Measurements from ENCODE around the gene LRRC3. TPM values are rescaled to one million over a fixed set of nuclear protein-coding genes. Genes with fewer than 3 reads are reported as not detected.
"Not testable (repeated sequence)": the region's sequence is repeated elsewhere in the genome, so short reads cannot be mapped to it uniquely, and the experiment has no call there.

Gene LRRC3, protein sequence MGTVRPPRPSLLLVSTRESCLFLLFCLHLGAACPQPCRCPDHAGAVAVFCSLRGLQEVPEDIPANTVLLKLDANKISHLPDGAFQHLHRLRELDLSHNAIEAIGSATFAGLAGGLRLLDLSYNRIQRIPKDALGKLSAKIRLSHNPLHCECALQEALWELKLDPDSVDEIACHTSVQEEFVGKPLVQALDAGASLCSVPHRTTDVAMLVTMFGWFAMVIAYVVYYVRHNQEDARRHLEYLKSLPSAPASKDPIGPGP
- total RNA-seq (2014; rRNA removed): not detected in 2 replicates
- not detected for polyA plus RNA-seq (2012)

- DNase-seq (ENCODE audit: low read depth): no peak
These were observed at the start of gene LRRC3 for GRCh38 chr21:44454747-44455523. Gene LRRC3 (plus strand): TSS chr21:44455510. CDS start chr21:44456645, 1,135 bp downstream.

GRCh38 chr21:44405948-44406872 is 49.1 kb upstream of the LRRC3 start:
- no peak for DNase-seq (ENCODE audit: low read depth)

DNA sequence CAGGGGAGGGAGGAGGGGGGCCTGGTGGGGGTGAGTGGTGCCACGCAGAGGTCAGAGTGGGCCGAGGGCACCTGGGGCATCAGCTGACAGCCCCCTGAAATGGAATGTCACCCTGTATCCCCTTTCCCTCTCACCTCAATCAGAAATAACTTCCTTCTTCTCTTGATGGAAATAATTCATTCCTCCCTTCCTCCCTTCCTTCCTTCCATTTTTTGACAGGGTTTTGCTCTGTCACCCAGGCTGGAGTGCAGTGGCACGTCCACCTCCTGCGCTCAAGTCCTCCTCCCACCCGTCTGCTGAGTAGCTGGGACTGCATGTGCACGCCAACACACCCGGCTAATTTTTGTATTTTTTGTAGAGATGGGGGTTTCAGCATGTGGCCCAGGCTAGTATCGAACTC is 48.4 kb upstream of the LRRC3 start:
- no peak for DNase-seq (ENCODE audit: low read depth)

- no peak for DNase-seq (ENCODE audit: low read depth)
These were observed 47.8 kb upstream of the LRRC3 start for GRCh38 chr21:44407493-44407892.

GRCh38 chr21:44408226-44408625 is 47.1 kb upstream of the LRRC3 start:
- no peak for DNase-seq (ENCODE audit: low read depth)

DNA sequence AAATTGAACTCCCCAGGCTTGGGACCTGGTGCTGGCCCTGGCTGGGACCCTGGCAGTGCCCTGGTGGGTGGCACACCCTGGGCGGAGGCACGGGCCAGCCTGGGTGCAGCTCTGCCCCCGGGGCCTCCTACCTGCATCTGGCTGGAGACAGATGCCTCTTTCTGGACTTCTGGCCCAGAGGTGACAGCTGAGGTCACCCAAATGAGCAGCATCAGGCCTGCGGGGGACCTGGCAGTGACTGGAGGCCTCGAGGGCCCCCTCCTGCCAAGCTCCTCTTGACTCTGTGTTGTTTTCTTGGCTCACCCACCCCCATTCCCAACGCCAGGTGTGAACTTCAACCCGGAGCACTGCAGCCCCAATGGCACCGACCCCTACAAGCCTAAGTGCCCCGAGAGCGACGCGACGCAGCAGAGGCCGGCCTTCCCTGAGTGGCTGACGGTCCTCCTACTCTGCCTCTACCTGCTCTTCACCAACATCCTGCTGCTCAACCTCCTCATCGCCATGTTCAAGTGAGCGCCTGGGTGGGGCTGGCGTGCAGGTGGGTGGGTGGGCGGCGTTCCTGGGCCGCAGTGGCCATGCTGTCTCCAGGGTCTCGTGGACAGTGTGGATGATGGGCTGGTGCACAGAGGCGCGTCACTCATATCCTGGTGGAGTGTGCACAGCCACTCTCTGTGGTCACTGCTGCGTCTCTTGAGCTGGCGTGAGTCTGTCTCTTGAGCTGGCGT is 41.6 kb upstream of the LRRC3 start:
- no peak for DNase-seq (ENCODE audit: low read depth)

DNA sequence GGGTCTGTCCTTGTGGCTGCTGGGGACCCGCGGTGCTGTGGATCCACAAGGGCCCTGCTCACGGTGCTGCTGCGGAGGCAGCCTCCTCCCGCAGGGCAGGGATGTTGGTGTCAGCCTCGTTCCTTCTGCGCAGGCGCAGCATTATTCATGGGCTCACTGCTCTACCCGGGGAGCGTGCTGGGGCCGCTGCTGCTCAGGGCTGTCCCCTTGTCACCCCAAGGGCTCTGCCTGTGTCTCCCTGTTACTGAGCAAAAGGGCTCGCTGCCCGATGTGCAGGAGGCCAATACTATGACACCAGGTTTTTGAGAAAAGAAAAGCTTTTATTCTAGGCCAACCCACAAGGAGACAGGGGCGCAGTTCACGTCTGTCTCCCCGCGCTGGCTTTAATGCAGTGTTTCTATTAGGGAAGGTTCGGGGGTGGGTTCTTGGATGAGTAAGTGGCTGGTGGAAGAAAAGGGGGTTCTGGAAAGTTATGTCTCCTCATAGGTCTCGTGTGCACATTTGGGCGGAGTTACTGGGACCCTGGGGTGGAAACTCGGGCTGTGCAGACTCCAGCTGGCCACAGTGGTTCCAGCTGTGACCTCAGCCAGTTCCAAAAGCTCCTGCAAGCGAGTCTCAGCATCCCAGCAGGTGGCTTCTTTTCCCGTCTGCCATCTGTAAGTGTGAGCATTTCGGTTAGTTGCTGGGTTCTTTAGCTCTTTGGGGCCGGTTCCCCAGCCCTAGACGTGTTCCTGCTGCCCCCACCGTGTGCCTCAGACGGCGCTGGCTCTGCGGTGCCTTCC is 40.8 kb upstream of the LRRC3 start:
- no peak for DNase-seq (ENCODE audit: low read depth)

GRCh38 chr21:44415073-44416025 is 40.0 kb upstream of the LRRC3 start:
- DNase-seq (ENCODE audit: low read depth): no peak

DNA sequence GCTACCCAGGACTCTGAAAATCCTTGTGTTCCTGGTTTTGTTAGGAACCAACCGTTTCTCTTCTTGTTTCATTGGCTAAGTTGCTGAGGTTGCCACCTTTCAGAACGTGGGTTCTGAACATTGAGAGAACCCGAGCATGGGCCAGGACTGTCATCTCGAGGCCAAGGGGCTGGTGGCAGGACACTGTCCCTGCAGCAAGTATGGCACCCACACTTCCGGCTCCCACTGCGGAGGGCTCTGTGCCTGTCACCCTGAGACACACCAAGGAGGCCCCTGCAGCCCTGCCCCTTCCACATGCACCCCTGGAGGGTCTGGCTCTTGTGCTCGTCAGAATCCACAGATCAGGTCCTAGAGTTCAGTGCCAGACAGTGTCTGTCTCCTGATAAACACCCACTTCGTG is 39.1 kb upstream of the LRRC3 start:
- DNase-seq (ENCODE audit: low read depth): no peak

- DNase-seq (ENCODE audit: low read depth): not testable (repeated sequence)
These were observed 37.6 kb upstream of the LRRC3 start for GRCh38 chr21:44417621-44418107.

DNA sequence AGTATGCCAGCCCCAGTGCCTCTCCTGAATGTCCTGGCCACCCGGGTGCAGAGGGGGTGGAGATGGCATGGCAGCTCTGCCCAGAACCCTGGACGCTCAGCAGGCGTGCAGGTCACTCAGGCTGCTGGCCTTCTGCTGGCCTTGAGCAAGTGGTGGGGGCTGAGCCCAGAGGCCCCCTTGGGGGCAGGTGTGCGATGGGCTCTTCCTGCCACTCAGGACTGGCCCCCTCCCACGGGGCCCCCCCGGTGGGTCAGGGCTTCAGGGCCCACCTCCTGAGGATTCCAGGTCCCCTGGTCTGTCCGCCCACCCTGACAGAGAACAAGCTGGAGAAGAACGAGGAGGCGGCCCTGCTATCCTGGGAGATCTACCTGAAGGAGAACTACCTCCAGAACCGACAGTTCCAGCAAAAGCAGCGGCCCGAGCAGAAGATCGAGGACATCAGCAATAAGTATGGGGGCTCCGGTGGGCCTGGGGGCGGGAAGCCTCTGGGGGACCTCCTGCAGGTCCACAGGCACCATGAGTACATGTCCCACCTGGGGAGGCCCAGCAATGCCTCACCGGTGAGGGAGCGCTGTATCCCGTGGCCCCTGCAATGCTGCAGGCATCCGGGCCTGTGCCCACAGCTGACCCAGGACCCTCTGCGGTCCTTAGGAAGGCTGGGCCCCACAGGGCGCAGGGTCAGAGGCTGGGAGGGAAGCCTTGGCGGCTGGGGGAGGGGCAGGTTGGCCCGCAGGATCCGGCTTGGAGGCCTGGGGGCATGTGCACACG is 37.0 kb upstream of the LRRC3 start:
- DNase-seq (ENCODE audit: low read depth): no peak

DNA sequence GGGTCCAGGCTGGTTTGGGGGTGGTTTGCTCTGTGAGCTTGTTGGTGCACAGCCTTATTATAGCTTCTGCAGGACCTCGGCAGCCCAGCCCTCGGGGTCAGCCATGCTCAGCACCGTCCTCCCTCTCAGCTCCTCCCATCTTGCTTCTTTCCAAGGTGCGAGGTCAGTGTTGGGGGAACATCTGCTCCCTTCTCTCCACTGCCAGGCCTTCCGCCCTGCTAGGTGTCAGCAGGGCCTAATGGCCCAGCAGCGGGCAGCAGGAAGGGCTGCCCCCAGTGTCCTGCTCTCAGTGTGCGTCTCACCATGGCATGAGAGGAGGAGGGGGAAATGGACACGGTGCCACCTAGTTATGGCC is 36.5 kb upstream of the LRRC3 start:
- DNase-seq (ENCODE audit: low read depth): no peak

GRCh38 chr21:44419679-44420078 is 35.6 kb upstream of the LRRC3 start:
- DNase-seq (ENCODE audit: low read depth): no peak

GRCh38 chr21:44420416-44421205 is 34.7 kb upstream of the LRRC3 start:
- no peak for DNase-seq (ENCODE audit: low read depth)

GRCh38 chr21:44421901-44422840 is 33.1 kb upstream of the LRRC3 start:
- DNase-seq (ENCODE audit: low read depth): no peak

DNA sequence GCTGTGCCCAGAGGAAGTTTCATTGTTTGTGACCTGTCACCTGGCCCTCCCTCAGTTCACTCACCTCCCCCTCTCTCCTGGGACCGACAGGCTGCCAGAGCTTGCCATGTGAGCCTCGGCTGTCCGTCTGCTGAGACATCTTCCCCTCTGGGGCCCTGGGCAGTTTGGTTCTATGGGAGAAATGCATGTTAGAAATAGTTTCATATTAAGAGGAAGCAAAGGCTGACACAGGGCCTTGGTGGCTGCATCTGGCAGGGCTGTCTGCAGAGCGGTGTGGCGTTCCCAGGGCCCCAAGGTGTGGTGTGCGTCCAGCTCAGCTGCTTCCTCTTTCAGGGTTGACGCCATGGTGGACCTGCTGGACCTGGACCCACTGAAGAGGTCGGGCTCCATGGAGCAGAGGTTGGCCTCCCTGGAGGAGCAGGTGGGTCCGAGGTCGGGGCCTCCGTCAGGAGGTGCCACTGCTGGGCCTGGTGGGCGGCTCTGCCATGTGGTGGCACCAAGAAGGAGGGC is 31.9 kb upstream of the LRRC3 start:
- DNase-seq (ENCODE audit: low read depth): no peak
